ENCODE data around the gene NEK1. TPM values are rescaled to one million over a fixed set of nuclear protein-coding genes. Genes with fewer than 3 reads are reported as not detected.
"Not testable (repeated sequence)": the region's sequence is repeated elsewhere in the genome, so short reads cannot be mapped to it uniquely, and the experiment has no call there.

The NEK1 gene
- total RNA-seq, 1 experiment from 2014 or later = 4.7 TPM

DNA sequence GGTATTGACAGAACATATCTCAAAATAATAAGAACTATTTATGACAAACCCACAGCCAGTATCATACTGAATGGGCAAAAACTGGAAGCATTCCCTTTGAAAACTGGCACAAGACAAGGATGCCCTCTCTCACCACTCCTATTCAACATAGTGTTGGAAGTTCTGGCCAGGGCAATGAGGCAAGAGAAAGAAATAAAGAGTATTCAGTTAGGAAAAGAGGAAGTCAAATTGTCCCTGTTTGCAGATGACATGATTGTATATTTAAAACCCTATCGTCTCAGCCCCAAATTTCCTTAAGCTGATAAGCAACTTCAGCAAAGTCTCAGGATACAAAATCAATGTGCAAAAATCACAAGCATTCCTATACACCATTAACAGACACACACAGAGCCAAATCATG lies 159.7 kb downstream of the NEK1 start:
- DNase-seq; H3K36me3 ChIP-seq (replicated peaks; ENCODE audit: control insufficient read depth, insufficient read depth, low read length); H3K27me3 ChIP-seq (ENCODE audit: control insufficient read depth, insufficient read depth, low read length); H3K4me3 ChIP-seq (ENCODE audit: insufficient read depth, low read depth, low read length): not testable (repeated sequence)

DNA sequence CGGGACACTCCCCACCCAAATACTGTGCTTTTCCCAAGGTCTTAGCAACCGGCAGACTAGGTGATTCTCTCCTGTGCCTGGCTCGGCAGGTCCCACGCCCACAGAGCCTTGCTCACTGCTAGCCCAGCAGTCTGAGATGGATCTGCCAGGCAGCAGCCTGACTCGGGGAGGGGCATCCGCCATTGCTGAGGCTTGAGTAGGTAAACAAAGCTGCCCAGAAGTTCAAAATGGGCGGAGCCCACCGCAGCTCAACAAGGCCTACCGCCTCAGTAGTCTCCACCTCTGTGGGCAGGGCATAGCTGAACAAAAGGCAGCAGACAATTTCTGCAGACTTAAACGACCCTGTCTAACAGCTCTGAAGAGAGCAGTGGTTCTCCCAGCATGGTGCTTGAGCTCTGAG lies 163.4 kb downstream of the NEK1 start:
- H3K36me3 ChIP-seq (replicated peaks; ENCODE audit: control insufficient read depth, insufficient read depth, low read length); H3K27me3 ChIP-seq (ENCODE audit: control insufficient read depth, insufficient read depth, low read length); DNase-seq; H3K4me3 ChIP-seq (ENCODE audit: insufficient read depth, low read depth, low read length): not testable (repeated sequence)

DNA sequence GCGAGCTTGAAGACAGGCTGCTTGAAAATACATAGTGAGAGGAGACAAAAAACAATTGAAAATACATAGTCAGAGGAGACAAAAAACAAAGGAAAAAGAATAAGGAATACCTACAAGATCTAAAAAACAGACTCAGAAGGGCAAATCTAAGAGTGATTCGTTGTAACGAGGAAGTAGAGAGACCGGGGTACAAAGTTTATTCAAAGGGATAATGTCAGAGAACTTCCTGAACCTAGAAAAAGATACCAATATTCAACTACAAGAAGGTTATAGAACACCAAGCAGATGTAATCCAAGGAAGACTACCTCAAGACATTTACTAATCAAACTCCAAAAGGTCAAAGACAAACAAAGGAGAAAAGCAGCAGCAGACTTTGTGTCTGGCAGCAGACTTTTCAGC lies 165.6 kb downstream of the NEK1 start:
- no peaks in the 10 kb centered on the region for H3K27me3 ChIP-seq (ENCODE audit: control insufficient read depth, insufficient read depth, low read length)
- no peak overlapping the region for H3K4me3 ChIP-seq (ENCODE audit: insufficient read depth, low read depth, low read length)
- no peaks in the 10 kb centered on the region for H3K36me3 ChIP-seq (replicated peaks; ENCODE audit: control insufficient read depth, insufficient read depth, low read length)
- DNase-seq = no peak

DNA sequence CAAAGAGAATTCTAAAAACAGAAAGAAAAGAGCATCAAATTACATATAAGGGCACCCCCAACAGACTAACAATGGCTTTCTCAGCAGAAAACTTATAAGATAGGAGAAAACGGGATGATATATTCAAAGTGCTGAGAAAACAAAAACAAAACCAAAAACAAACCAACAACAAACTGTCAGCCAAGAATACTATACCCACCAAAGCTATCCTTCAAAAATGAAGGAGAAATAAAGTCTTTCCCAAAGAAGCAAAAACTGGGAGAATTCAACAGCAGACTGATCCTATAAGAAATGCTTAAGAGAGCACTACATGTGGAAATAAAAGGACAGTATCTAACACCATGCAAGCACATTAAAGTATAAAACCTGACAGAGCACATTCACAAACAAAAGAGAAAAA lies 168.6 kb downstream of the NEK1 start:
- Histone ChIP-seq H3K36me3 (replicated peaks; ENCODE audit: control insufficient read depth, insufficient read depth, low read length) (no peaks in the 10 kb centered on the region), H3K4me3 (ENCODE audit: insufficient read depth, low read depth, low read length) (no peak overlapping the region), H3K27me3 (ENCODE audit: control insufficient read depth, insufficient read depth, low read length) (no peaks in the 10 kb centered on the region)
- no peak for DNase-seq

DNA sequence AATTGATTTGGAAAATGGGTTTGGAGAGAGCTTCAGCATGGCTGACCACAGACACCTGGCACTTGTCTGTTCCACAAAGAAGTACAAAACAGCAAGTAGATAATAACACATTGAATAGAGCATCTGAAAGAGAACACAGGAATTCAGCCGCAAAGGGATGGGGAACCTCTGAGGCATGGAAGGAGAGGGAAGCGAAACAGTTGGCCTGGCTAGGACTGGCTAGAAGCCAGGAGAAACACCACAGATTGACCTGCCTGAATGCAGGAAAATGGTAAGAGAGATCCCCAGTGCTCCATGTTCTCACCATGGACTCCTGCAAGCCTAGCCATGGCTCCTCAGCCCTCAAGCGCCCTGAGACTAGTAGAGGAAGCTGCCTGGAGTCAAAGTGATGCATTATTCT lies 171.9 kb downstream of the NEK1 start:
- Histone ChIP-seq H3K4me3 (ENCODE audit: insufficient read depth, low read depth, low read length) (no peak overlapping the region), H3K36me3 (replicated peaks; ENCODE audit: control insufficient read depth, insufficient read depth, low read length) (no peaks in the 10 kb centered on the region), H3K27me3 (ENCODE audit: control insufficient read depth, insufficient read depth, low read length) (no peaks in the 10 kb centered on the region)
- no peak for DNase-seq

DNA sequence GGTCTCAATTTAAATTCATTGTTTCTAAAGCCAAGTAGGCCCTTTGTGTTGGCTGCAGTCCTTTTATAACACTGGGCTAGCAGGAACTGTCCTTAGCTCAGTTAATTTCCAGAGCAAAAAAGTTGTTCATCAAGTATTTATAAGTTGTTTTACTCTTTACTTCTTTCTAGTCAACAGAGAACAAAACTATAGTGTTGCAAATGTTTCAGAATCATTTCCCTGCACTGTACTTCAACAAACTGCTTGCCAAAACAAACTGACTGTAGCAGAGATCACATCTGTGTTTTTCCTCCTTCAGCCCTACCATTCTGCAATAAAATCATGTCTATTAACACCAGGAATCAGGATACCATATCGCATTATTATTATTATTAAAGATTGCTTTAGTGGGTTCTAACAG lies 173.1 kb downstream of the NEK1 start:
- Histone ChIP-seq H3K36me3 (replicated peaks; ENCODE audit: control insufficient read depth, insufficient read depth, low read length) (no peaks in the 10 kb centered on the region), H3K27me3 (ENCODE audit: control insufficient read depth, insufficient read depth, low read length) (no peaks in the 10 kb centered on the region), H3K4me3 (ENCODE audit: insufficient read depth, low read depth, low read length) (no peak overlapping the region)
- DNase-seq = no peak

DNA sequence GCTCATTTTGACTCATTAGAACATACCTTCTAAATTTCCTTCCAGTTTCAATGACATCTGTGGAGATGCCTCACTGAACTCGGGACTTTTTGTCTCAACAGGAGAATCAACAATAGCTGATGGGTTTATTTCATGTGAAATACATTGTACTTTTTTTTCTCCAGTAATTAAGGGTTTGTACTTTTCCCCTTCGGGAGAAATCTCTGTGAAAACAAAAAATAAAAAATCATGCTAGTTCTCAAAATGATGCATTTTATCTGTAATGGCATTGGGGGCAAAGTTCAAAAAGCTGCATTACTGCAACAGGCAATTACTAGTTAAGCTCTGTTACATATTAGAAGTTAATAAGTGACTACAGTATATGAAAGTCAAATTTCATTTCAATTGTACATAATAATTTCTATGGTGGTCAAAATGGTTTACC lies 174.3 kb downstream of the NEK1 start:
- DNase-seq = no peak
- Histone ChIP-seq H3K4me3 (ENCODE audit: insufficient read depth, low read depth, low read length) (no peak overlapping the region), H3K36me3 (replicated peaks; ENCODE audit: control insufficient read depth, insufficient read depth, low read length) (no peaks in the 10 kb centered on the region), H3K27me3 (ENCODE audit: control insufficient read depth, insufficient read depth, low read length) (no peaks in the 10 kb centered on the region)

DNA sequence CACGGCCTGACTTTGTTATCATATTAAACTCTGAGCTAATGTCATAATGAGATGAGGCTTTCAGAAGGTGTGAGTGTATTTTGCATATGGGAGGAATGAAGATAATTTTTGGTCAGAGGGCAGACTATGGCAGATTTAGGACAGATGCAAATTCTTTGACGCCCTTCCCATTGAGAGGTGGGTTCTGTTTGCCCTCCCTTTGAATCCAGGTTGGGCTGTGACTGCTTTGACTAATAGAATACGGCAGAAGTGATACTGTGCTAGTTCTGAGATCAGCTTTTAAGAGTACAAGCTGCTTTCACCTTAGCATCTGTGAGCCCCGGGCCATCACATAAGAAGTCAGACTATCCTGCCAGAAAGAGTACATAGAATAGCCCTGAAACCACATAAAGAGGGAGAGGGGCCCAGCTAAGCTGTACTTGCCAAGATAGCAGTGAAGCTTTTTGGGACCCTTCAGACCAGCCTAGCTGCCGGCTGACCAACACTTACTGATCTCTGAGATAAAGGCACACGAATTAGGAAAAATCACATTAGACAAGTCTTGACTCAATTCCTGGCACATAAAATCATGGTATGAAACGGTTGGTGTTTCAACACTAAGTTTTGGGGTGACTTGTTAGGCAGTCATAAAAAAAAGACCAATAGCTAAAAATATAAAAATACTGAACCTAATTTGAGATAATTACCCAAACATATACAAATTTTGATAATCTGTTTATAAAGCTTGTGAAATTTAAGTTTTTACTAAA lies 174.9 kb downstream of the NEK1 start:
- Histone ChIP-seq H3K27me3 (ENCODE audit: control insufficient read depth, insufficient read depth, low read length) (no peaks in the 10 kb centered on the region), H3K4me3 (ENCODE audit: insufficient read depth, low read depth, low read length) (no peak overlapping the region), H3K36me3 (replicated peaks; ENCODE audit: control insufficient read depth, insufficient read depth, low read length) (no peaks in the 10 kb centered on the region)
- no peak for DNase-seq

DNA sequence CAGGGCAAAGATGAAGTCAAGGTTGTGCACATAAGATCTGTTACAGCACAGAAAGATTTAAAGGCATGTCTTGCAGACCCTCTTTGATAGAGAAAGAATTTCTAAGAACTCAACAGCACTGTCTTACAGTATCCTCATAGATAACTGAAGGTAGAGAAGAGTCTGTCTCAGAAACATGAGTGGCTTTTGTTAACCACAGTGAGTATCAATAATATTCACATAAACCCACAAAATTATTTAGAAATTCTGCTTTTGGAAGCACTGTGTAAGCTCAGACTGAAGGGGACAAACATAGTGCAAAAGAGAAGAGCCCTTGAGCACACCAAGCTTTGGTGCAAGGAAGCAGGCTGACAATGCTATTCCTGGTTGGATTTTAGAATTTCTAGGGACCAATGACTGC lies 175.6 kb downstream of the NEK1 start:
- no peaks in the 10 kb centered on the region for H3K27me3 ChIP-seq (ENCODE audit: control insufficient read depth, insufficient read depth, low read length)
- no peak for DNase-seq
- no peak overlapping the region for H3K4me3 ChIP-seq (ENCODE audit: insufficient read depth, low read depth, low read length)
- no peaks in the 10 kb centered on the region for H3K36me3 ChIP-seq (replicated peaks; ENCODE audit: control insufficient read depth, insufficient read depth, low read length)

DNA sequence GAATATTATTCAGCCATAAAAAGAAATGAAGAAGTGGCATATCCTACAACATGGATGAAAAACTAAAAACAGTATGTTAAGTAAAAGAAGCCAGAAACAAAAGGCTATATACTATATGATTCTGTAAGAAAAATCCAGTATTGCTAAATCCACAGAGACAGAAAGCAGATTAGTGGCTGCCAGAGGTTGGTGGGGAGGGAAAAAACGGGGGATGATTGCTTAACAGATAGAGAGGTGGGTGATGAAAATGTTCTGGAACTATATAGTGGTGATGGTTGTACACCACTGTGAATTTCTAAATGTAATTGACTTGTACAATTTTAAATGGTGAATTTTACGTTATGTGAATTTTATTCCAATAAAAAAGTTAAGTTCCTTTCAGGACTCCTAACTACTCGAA lies 184.0 kb downstream of the NEK1 start:
- DNase-seq = no peak
- no peak overlapping the region for H3K4me3 ChIP-seq (ENCODE audit: insufficient read depth, low read depth, low read length)
- no peaks in the 10 kb centered on the region for H3K27me3 ChIP-seq (ENCODE audit: control insufficient read depth, insufficient read depth, low read length)
- no peaks in the 10 kb centered on the region for H3K36me3 ChIP-seq (replicated peaks; ENCODE audit: control insufficient read depth, insufficient read depth, low read length)

DNA sequence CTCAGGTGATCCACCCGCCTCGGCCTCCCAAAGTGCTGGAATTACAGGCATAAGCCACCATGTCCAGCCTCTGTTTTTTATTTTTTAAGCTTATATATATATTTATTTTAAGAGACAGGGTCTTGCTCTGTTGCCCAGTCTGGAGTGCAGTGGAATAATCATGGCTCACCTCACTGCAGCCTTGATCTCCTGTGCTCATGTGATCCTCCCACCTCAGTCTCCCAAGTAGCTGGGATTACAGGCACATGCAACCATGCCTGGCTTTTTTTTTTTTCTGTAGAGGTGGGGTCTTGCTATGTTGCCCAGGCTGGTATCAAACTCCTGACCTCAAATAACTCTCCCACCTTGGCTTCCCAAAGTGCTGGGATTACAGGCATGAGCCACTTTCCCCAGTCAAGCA lies 184.7 kb downstream of the NEK1 start:
- DNase-seq; H3K4me3 ChIP-seq (ENCODE audit: insufficient read depth, low read depth, low read length); H3K27me3 ChIP-seq (ENCODE audit: control insufficient read depth, insufficient read depth, low read length); H3K36me3 ChIP-seq (replicated peaks; ENCODE audit: control insufficient read depth, insufficient read depth, low read length): not testable (repeated sequence)

DNA sequence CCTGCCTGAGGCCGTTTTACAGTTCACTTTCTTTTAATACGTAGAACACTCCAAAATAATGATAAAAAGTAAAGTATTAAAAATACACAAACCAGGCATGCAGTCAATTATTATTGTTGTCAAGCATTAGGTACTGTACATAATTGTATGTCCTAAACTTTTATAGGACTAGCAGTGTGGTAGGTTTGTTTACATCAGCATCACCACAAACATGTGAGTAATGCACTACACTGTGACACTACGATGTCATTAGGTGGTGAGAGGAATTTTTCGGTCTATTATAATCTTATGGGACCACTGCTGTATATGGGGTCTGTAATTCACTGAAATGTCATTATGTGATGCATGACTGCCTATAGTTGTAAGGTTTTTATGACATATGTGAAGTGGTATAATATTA lies 192.1 kb downstream of the NEK1 start:
- Histone ChIP-seq H3K4me3 (ENCODE audit: insufficient read depth, low read depth, low read length) (no peak overlapping the region), H3K36me3 (replicated peaks; ENCODE audit: control insufficient read depth, insufficient read depth, low read length) (no peaks in the 10 kb centered on the region), H3K27me3 (ENCODE audit: control insufficient read depth, insufficient read depth, low read length) (no peaks in the 10 kb centered on the region)
- DNase-seq = no peak

DNA sequence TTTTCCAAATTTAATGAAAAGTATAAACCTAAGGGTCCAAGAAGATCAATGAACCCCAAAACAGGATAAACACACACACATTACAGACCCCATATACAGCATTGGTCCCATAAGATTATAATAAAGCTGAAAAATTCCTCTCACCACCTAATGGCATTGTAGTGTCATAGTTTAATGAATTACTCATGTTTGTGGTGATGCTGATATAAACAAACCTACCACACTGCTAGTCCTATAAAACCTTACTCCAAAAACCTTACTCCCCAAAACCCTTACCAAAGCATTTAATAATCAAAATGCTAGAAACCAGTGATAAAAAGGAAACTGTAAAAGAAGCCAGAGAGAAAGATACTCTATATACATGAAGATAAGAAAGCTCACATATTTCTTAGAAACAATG lies 193.5 kb downstream of the NEK1 start:
- DNase-seq = no peak
- Histone ChIP-seq H3K4me3 (ENCODE audit: insufficient read depth, low read depth, low read length) (no peak overlapping the region), H3K36me3 (replicated peaks; ENCODE audit: control insufficient read depth, insufficient read depth, low read length) (no peaks in the 10 kb centered on the region), H3K27me3 (ENCODE audit: control insufficient read depth, insufficient read depth, low read length) (no peaks in the 10 kb centered on the region)

DNA sequence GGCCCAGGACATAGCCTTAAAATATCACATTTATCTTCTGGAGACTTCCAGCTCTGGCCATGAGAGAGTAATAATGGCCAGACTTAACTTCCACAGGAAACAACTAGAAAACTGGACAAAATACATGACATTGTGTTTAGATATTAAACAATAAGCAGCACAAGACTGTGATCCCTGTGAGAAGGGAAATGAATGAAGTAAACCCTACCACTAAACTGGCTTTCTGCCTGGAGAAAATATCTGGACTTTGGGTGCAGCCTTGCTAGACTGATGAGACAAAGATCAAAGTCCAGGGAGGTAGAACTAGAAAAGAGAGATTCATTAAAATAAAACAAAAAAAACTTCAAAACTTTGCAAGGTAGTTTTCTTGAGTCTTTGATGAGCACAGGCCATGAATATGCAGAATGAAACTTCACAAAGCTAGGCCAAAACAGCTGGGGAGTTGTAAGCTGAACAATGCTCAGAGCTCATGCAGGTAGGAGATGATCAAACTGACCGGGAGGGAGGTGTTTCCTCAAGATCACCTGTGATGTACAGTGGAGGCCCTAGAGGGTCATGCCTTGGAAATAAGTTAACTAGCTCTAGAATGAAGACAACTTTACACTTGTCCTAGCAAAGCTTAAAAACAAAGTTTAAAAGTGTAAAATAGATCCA lies 194.6 kb downstream of the NEK1 start:
- Histone ChIP-seq H3K27me3 (ENCODE audit: control insufficient read depth, insufficient read depth, low read length) (no peaks in the 10 kb centered on the region), H3K4me3 (ENCODE audit: insufficient read depth, low read depth, low read length) (no peak overlapping the region), H3K36me3 (replicated peaks; ENCODE audit: control insufficient read depth, insufficient read depth, low read length) (no peaks in the 10 kb centered on the region)
- DNase-seq = no peak

DNA sequence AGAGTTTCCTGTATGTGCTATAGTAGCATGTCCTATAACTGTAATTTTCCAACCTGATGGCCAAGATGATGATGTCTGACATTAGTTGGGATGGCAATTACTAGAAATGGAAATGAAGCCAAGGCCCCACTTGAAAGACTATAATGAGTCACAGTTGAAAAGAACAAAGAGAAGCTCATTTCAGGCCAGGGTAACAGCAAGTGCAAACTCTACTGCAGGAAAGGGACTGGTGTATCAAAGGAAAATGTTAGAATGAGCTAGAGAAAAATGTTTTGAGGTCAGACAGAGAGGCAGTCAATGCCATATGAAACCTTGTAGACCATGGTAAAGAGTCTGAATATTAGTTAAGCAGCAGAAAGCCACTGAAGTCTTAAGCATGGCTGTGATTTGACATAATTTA lies 195.4 kb downstream of the NEK1 start:
- Histone ChIP-seq H3K27me3 (ENCODE audit: control insufficient read depth, insufficient read depth, low read length) (no peaks in the 10 kb centered on the region), H3K4me3 (ENCODE audit: insufficient read depth, low read depth, low read length) (no peak overlapping the region), H3K36me3 (replicated peaks; ENCODE audit: control insufficient read depth, insufficient read depth, low read length) (no peaks in the 10 kb centered on the region)
- DNase-seq = no peak
